Neutrophil (primary cell): ENCODE data around the gene COA7.
A peak's percentile ranks its signal among the peaks of the same experiment; 100 is the strongest.

Experiments
- H3K27ac ChIP-seq: fragments of 200-600 bp; sonication (generic); 2 replicates; pipeline ENCODE4 v1.5.1; 2016; ENCODE audit warnings: mild to moderate bottlenecking, moderate library complexity
- H3K27me3 ChIP-seq: fragments of 200-600 bp; sonication (generic); 2 replicates; pipeline ENCODE4 v1.6.0; 2016; ENCODE audit warnings: mild to moderate bottlenecking
- H3K36me3 ChIP-seq: fragments of 200-600 bp; sonication (generic); 2 replicates; pipeline ENCODE4 v1.5.1; 2017
- H3K4me1 ChIP-seq, 2 experiments: fragments of 200-600 bp in 1 of 2; sonication (generic) in 1 of 2; 1 replicate in 1 of 2; 2 replicates in 1 of 2; pipeline versions ENCODE4 v1.5.1 to v1.6.1; 2013 to 2016; ENCODE audit warnings: low read depth in 1 of 2, low read length in 1 of 2, mild to moderate bottlenecking in 1 of 2, moderate library complexity in 1 of 2; ENCODE audit not compliant: control insufficient read depth in 1 of 2, insufficient read depth in 1 of 2
- H3K4me3 ChIP-seq, 2 experiments: fragments of 200-600 bp in 1 of 2; sonication (generic) in 1 of 2; 1 replicate in 1 of 2; 2 replicates in 1 of 2; pipeline ENCODE4 v1.5.1; 2013 to 2016; ENCODE audit warnings: low read depth in 1 of 2, low read length in 1 of 2, mild to moderate bottlenecking in 1 of 2, moderate library complexity in 1 of 2
- H3K9me3 ChIP-seq: fragments of 200-600 bp; sonication (generic); 2 replicates; pipeline ENCODE4 v1.5.1; 2016
- TF ChIP-seq, protein P1 (sequence below): fragments of 200-600 bp; sonication (generic); IDR thresholded peaks from 2 replicates; pipeline ENCODE4 v1.5.1; 2016; ENCODE audit warnings: antibody characterized with exemption

Gene COA7

DNA sequence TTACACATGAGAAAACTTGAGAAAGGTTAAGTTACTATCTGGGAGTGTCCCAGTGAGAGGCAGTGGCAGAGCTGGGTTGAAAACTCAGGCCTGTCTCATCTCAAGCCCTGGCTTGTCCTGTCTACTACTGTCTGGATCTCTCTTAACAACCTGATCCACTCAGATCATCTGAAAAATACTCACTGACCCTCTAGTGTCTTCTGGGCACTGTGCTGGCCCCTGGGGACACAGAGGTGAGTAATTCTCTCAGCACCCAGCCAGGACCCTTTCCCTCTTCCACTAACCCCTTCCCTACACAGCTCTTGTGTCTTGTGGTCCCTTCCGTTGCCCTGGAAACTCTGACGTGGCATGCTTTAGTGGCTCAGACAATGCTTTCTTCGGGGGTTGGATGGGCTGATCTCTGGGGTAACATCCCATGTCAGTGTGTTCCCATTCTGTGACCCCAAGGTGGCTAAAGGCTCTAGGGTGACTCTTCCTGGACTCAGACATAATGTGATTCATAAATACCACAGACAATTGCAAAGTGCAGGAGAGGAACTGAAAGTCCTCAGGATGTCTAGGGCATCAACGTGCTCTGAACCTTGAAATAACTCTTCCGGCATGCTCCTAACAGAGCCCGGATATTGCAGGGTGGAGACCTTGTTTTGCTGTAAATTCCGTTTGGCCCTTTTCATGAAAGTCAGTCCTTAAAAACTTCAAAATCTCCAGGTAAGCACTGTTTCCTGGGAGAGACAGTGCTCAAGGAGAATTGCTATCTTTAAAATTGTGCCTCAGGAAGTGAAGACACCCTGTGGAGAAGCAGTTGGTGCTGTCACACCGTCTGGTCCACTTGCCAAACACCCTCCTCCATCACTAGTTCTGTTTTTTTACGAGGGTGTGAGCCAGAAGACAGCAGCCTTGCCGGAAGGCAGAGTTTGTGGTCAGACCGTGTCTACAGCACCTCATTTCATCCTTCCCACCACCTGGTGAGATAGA lies 61.1 kb downstream of the COA7 start:
- Histone ChIP-seq H3K4me3 (peak overlapping the region; percentile 51 to 53), H3K36me3 (no peaks in the 10 kb centered on the region), H3K27ac (peak overlapping the region; percentile 92), H3K4me1 (peaks cover 86 to 93% of the 10 kb centered on the region in 2 experiments), H3K27me3 (no peaks in the 10 kb centered on the region), H3K9me3 (no peaks in the 10 kb centered on the region)
- TF ChIP-seq, protein P1, sequence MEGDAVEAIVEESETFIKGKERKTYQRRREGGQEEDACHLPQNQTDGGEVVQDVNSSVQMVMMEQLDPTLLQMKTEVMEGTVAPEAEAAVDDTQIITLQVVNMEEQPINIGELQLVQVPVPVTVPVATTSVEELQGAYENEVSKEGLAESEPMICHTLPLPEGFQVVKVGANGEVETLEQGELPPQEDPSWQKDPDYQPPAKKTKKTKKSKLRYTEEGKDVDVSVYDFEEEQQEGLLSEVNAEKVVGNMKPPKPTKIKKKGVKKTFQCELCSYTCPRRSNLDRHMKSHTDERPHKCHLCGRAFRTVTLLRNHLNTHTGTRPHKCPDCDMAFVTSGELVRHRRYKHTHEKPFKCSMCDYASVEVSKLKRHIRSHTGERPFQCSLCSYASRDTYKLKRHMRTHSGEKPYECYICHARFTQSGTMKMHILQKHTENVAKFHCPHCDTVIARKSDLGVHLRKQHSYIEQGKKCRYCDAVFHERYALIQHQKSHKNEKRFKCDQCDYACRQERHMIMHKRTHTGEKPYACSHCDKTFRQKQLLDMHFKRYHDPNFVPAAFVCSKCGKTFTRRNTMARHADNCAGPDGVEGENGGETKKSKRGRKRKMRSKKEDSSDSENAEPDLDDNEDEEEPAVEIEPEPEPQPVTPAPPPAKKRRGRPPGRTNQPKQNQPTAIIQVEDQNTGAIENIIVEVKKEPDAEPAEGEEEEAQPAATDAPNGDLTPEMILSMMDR, result peak; percentile 25

DNA sequence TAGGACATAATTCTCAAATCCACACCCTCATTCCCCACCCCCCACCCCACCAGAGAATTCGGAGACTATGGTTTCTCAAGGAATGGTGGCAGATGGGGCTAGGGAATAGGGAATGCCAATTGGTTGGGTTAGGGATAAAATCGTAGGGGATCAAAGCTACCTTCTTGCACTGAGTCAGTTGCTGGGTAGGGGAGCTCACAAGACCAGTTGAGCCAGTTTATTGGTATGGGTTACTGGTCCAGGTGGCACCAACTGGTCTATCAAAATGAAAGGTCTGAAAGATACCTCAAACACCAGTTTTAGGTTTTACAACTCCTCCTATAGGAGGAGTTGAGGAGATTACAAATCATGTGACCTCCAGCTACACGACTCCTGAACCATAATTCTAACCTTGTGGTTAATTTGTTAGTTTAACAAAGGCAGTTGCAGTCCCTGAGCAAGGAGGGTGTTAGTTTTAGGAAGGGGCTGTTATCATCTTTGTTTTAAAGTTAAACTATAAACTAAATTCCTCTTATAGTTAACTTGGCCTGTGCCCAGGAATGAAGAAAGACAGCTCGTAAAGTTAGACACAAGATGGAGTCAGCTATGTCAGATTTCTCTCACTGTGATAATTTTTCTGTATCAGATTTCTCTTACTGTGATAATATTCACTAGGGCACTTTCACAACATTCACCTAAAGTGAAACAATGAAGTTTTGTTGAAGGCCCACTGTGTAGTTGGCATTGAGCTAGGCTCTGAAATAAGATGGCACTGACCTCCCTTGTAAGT lies 62.6 kb downstream of the COA7 start:
- H3K36me3 ChIP-seq, result no peaks in the 10 kb centered on the region
- TF ChIP-seq, protein P1, result no peak
- H3K9me3 ChIP-seq, result no peaks in the 10 kb centered on the region
- no peaks in the 10 kb centered on the region for H3K27me3 ChIP-seq
- no peak overlapping the region for H3K4me3 ChIP-seq
- peak overlapping the region; percentile 92 for H3K27ac ChIP-seq
- peaks cover 79 to 86% of the 10 kb centered on the region in 2 experiments for H3K4me1 ChIP-seq
